RWPE2 (cell line): ENCODE data around the gene SART3.

Experiments
- ATAC-seq: fragments of 200-7000 bp; cut with Tn5 transposase; 3 replicates; pipeline ENCODE4 v1.9.1; 2021; ENCODE audit warnings: low read depth
- DNase-seq: peaks from one replicate; pipeline ENCODE4 v3.0.0-alpha.2; 2020; ENCODE audit warnings: low spot score
- H3K27ac ChIP-seq: fragments of 450-650 bp; 2 replicates; pipeline ENCODE4 v1.5.1; 2017; ENCODE audit warnings: mild to moderate bottlenecking; ENCODE audit not compliant: poor library complexity, severe bottlenecking
- H3K27me3 ChIP-seq: fragments of 250-450 bp; sonication (Bioruptor Pico); 2 replicates; pipeline ENCODE4 v1.5.1; 2021; ENCODE audit warnings: mild to moderate bottlenecking, moderate library complexity; ENCODE audit not compliant: insufficient read depth, poor library complexity, severe bottlenecking
- H3K36me3 ChIP-seq: fragments of 250-450 bp; sonication (Bioruptor Pico); 2 replicates; pipeline ENCODE4 v1.5.1; 2020; ENCODE audit warnings: low read depth, mild to moderate bottlenecking, moderate library complexity
- H3K4me1 ChIP-seq: fragments of 250-450 bp; sonication (Bioruptor Pico); 2 replicates; pipeline ENCODE4 v1.5.1; 2021; ENCODE audit warnings: mild to moderate bottlenecking, moderate library complexity; ENCODE audit not compliant: insufficient read depth, poor library complexity, severe bottlenecking
- H3K4me3 ChIP-seq: fragments of 250-450 bp; sonication (Bioruptor Pico); 2 replicates; pipeline ENCODE4 v1.5.1; 2021; ENCODE audit warnings: mild to moderate bottlenecking, moderate library complexity; ENCODE audit not compliant: severe bottlenecking
- H3K9me3 ChIP-seq: fragments of 250-450 bp; sonication (Bioruptor Pico); 2 replicates; pipeline ENCODE4 v1.5.1; 2021; ENCODE audit warnings: mild to moderate bottlenecking, moderate library complexity; ENCODE audit not compliant: severe bottlenecking
- CTCF ChIP-seq: fragments of 450-650 bp; IDR thresholded peaks from one replicate; pipeline ENCODE4 v1.5.1; 2017; ENCODE audit warnings: mild to moderate bottlenecking, moderate library complexity; ENCODE audit not compliant: poor library complexity, severe bottlenecking

SART3 gene

GRCh38 chr12:108607981-108608600, 47.1 kb upstream of the SART3 start:
- no peaks in the 10 kb centered on the region for H3K9me3 ChIP-seq
- H3K36me3 ChIP-seq, result no peaks in the 10 kb centered on the region
- ATAC-seq (no peak), DNase-seq (no peak)
- no peak overlapping the region for H3K27ac ChIP-seq
- H3K4me3 ChIP-seq, result no peak overlapping the region
- no peak for TF ChIP-seq CTCF
- no peaks in the 10 kb centered on the region for H3K27me3 ChIP-seq
- H3K4me1 ChIP-seq, result no peaks in the 10 kb centered on the region

DNA sequence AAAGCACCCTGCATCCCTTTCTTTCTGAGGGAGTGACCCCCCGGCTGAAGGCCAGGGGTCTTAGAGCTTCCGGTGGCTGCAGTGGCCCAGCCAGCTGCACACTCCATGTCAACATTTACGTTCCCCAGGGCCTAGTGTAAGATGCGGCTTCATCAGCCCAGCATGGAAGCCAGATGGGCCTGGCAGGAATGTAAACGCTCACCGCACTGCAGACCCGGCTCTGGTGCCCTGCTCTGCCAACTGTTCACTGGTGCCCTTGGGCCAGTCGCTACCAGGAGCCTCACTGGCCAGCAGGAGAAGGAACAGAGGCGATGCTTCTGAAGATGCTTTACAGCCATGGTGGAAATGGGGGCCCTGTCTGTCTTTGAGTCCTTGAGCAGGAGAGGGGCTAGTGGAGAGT, 45.5 kb upstream of the SART3 start:
- Histone ChIP-seq H3K27me3 (no peaks in the 10 kb centered on the region), H3K27ac (no peak overlapping the region), H3K4me3 (no peak overlapping the region), H3K36me3 (no peaks in the 10 kb centered on the region), H3K4me1 (no peaks in the 10 kb centered on the region), H3K9me3 (no peaks in the 10 kb centered on the region)
- no peak for TF ChIP-seq CTCF
- DNase-seq, result no peak
- ATAC-seq, result no peak

DNA sequence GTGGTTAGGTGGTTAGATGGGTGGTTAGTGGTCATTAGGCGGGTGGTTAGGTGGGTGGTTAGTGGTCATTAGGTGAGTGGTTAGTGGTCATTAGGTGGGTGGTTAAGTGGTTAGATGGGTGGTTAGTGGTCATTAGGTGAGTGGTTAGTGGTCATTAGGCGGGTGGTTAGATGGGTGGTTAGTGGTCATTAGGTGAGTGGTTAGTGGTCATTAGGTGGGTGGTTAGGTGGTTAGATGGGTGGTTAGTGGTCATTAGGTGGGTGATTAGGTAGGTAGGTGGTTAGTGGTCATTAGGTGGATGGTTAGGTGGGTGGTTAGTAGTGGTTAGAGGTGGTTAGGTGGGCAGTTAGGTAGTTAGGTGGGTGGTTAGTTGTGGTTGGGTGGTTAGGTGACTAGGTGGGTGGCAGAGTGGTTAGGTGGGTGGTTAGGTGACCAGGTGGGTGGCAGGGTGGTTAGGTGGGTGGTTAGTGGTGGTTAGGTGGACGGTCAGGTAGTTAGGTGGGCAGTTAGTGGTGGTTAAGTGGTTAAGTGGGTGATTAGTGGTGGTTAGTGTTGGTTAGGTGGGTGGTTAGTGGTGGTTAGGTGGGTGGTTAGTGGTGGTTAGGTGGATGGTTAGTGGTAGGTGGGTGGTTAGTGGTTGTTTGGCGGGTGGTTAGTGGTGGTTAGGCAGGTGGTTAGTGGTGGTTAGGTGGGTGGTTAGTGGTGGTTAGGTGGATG, 44.9 kb upstream of the SART3 start:
- no peak for ATAC-seq
- no peaks in the 10 kb centered on the region for H3K4me1 ChIP-seq
- H3K36me3 ChIP-seq, result no peaks in the 10 kb centered on the region
- no peak overlapping the region for H3K27ac ChIP-seq
- no peak overlapping the region for H3K4me3 ChIP-seq
- no peak for TF ChIP-seq CTCF
- no peak for DNase-seq
- no peaks in the 10 kb centered on the region for H3K27me3 ChIP-seq
- no peaks in the 10 kb centered on the region for H3K9me3 ChIP-seq

GRCh38 chr12:108605000-108605689, 44.2 kb upstream of the SART3 start:
- no peak for TF ChIP-seq CTCF
- no peaks in the 10 kb centered on the region for H3K27me3 ChIP-seq
- no peaks in the 10 kb centered on the region for H3K36me3 ChIP-seq
- ATAC-seq (no peak), DNase-seq (no peak)
- no peak overlapping the region for H3K27ac ChIP-seq
- H3K4me1 ChIP-seq, result no peaks in the 10 kb centered on the region
- H3K4me3 ChIP-seq, result no peak overlapping the region
- no peaks in the 10 kb centered on the region for H3K9me3 ChIP-seq
